ENCODE results near the gene GFRA1. TPM values are rescaled to one million over a fixed set of nuclear protein-coding genes. Genes with fewer than 3 reads are reported as not detected.

Gene GFRA1
- total RNA-seq, 1 donor, result under 0.01 TPM

DNA sequence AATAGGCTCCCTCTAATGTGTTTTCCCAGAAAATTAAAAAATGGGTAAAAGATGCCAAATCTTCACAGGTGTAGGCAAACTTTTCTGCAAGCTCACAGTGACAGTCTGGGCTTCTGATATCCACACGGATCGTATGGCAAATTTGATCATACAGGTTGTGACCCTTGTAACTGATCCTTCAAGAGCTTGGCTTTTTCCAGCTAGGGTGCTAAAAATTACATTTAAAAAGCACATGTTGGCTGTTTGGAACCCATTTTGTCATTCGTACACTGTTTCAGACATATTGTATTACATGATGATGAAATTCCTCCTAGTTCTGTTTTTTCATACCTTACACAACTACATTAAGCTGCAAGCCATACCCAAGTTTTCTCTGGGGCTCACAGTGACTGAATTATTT lies 138.7 kb downstream of the GFRA1 start:
- no peak for DNase-seq (ENCODE audit: low read depth in 2 of 3, low spot score in 2 of 3)

- DNase-seq (ENCODE audit: low read depth in 2 of 3, low spot score in 2 of 3), result no peak
These were observed 139.4 kb downstream of the GFRA1 start for GRCh38 chr10:116133634-116134033.

DNA sequence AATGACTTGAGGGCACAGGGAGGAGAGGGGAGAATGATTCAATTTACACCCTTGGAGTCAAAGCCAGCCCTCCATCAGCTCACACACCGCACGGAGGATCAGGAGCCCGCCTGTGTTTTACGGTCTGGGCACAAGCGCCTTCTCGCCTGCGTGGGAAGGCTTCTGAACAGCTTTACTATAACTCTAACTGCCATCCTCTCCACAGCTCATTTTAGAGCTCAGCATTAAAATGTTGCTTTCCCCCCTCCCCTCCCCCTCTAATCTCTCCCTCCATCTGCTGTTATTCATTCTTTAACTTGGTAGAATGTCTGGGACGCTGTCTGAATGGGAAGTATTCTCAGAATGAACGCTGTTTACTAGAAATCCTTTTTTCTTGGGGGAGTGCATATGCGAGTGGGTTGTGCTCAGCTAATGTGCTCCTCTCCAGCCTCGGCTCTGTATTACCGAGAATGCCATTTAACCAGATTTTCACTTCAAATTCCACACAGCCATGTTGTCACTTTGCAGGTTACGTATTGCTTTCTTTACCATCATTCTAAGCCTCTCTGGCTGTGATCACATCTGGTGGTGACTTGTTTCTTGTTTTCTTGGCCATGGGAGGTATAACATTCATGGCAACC lies 140.1 kb downstream of the GFRA1 start:
- DNase-seq (ENCODE audit: low read depth in 2 of 3, low spot score in 2 of 3), result no peak

DNA sequence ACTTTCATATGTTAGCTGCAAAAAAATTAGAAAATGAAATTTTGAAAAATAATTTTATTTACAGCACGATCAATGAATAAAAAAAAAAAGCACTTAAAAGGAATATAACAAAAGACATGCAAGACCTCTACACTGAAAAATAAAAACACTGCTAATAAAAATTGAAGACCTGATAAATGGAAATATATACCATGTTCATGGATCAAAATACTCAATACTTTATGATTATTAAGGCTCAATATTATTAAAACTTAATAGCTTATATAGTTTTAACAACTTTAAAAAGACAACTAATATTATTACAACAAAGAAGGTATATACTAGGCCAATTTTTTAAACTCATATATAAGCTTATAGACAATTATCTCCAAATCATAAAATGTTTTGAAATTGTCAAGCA lies 143.0 kb downstream of the GFRA1 start:
- DNase-seq (ENCODE audit: low read depth in 2 of 3, low spot score in 2 of 3), result no peak

DNA sequence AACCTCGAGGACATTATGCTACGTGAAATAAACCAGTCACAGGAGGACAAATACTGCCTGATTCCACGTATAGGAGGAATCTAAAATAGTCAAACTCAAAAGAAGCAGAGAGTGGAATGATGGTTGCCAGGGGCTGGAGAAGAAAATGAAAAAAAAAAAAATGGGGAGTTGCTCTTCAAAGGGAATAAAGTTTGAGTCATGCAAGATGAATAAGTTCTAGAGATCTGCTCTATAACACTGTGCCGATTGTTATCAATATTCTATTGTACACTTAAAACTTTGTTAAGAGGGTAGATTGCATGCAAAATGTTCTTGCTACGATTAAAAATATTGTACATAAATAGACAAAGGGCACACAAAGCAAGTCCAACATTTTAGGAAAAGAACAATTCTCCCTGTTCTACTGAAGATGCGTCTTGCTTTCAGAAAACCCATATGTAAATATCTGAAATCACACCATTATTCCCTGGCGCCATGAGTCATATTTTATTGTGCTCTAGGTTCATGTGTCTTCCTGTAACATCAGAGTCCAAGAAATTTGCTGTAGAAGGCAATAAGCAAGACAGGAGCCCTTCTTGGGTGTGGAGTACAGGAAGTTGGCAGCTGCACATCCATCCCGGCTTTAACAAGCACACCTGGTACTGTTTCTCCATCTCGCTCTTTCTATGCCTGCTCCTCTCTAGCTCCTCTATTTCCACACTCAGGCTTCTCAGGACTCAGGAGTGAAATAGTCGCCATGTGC lies 145.9 kb downstream of the GFRA1 start:
- no peak for DNase-seq (ENCODE audit: low read depth in 2 of 3, low spot score in 2 of 3)

GRCh38 chr10:116126239-116126638 lies 146.8 kb downstream of the GFRA1 start:
- DNase-seq (ENCODE audit: low read depth in 2 of 3, low spot score in 2 of 3), result no peak

- no peak for DNase-seq (ENCODE audit: low read depth in 2 of 3, low spot score in 2 of 3)
These were observed 147.8 kb downstream of the GFRA1 start for GRCh38 chr10:116125180-116125579.

- DNase-seq (ENCODE audit: low read depth in 2 of 3, low spot score in 2 of 3), result no peak
These were observed 148.2 kb downstream of the GFRA1 start for GRCh38 chr10:116124777-116125176.

- DNase-seq (ENCODE audit: low read depth in 2 of 3, low spot score in 2 of 3), result no peak
These were observed 150.3 kb downstream of the GFRA1 start for GRCh38 chr10:116122664-116123063.

DNA sequence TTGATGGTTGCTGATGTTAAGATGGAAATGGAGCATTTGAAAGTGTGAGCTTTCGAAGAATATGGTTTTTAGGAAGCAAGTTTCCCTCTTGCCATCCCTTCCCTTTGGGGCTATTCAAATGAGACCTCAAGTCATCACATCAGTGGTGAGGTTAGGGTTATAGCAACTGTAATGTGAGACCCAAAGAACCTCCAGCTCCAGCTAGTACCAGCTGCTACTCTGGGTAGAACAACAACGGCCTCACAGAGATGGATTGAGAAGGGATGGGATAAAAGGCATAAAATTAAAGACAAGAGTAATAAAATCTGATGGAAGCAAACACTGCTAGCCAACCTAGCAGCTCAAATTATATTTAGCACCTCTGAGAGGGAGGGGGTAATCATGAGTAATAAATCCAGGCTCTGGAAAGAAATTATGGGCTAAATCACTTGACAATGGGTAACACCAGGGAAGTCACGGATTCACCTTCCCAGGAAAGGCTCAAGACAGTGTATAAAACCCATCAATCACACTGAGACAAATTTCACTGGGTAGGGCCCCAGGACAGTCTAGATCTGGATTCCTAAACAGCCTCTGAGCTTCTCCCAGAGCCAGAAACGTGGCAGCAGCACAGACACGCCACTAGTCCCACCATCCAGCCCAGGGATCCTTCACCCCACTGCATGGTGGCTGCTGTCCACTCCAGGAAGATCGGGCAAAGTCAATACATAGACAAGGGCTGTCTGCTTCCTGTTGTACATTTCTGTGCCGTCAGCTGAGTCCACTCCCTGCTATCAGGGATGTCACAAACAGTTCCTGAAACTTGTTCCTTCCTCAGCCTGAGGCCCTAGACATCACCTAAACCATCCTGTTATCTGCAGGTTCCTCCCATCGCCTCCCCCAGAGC lies 151.1 kb downstream of the GFRA1 start:
- DNase-seq (ENCODE audit: low read depth in 2 of 3, low spot score in 2 of 3), result no peak

DNA sequence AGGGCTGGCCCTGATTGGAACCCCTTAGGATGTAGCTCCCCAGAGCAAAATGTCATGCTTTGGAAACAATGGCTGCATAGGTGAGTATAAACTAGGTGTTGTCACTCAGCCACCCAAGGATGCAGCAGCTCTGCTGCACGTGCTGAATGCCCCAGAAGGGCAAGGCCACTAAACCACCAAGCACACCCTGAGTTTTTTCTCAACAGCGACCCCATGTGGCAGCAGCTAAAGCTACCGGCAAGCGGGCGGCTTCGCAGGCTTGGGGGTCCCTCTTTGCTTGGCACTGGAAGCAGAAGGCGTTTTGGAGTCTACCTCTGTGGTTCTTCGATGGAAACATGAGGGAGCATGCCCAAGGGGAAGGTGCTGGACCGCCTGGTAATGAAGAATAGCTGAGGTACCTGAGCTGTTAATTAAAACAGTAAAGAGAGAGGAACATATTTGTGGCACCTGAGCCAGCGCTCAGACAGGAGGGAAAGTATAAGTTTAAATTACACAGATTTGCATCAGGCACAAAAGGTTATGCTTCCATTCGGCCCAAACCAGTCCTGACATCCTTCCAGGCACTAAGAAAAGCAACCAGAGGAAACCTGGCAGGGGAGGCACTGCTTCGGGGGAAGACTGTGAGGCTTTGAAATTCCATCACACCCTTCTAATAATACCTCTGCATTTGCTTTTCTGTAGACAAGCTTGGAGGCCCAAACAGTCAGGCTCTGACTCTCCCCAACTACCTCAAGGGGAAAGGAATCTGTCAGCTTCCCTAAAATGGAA lies 152.1 kb downstream of the GFRA1 start:
- peak in 1 of 3 donors; percentile 1 for DNase-seq (ENCODE audit: low read depth in 2 of 3, low spot score in 2 of 3)

- no peak for DNase-seq (ENCODE audit: low read depth in 2 of 3, low spot score in 2 of 3)
These were observed 154.2 kb downstream of the GFRA1 start for GRCh38 chr10:116118847-116119246.

GRCh38 chr10:116115797-116116196 lies 157.2 kb downstream of the GFRA1 start:
- DNase-seq (ENCODE audit: low read depth in 2 of 3, low spot score in 2 of 3), result no peak

DNA sequence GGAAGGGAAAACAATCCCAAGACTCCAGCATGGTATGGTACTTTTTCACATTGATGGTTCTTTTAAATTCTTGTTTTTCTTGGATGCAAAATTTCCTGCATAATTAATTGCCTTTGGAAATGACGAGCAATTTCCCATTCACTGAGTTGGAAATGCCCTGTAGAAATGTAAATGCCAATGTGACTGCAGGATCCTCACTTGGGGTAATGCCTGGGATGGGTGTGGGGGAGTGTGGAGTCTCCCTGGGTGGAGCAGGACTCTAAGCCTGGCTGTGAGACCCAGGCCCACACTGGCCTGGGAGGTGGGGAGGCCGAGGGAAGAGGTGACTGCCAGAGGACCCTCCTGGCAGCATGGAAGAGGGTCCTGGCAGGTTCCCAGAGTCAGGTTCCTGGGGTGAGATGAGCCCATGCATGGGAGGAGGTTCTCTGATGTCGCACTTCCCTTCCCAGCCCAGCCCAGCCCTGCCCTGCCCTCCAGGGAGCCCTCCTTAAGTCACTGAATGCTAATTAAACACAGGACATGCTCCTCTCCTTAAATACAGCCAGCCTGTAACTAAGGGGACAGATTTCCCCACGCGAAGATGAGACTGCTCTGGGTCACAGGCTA lies 157.9 kb downstream of the GFRA1 start:
- DNase-seq (ENCODE audit: low read depth in 2 of 3, low spot score in 2 of 3), result no peak

DNA sequence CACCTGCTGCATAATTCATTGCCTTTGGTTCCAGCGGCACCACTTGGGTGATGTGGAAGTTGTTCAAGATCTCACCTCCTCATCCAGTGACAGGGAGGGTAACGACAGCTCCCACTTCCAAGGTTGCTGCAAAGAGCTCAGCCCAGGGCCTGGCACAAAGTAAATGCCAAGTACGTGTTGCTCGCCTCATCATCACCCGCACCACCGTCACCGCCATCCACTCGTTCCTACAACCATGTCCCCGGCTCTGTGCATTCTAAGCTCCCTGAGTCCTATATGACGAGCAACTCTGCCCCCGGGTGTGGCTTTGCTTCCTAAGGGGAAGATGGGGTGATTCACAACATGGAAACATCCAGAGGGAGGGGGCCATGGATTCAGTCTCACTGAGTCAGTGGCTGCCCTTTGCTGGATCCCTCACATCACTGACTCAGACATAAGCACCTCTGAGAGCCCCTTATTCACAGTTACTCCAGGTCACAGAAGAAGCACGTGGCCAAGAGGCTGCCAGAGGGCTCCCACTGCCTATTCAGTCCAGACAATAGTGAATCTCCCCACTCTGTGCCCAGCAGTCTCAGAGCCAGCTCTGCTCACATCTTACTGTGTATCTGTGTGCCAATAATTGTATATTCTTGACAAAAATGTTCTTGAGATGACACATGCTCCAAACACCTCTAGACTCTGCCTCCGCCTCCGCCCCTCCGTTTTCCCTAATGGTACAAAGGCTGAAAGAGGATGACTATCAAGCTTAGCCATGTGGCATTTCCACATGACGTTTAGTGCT lies 159.1 kb downstream of the GFRA1 start:
- DNase-seq (ENCODE audit: low read depth in 2 of 3, low spot score in 2 of 3), result no peak

DNA sequence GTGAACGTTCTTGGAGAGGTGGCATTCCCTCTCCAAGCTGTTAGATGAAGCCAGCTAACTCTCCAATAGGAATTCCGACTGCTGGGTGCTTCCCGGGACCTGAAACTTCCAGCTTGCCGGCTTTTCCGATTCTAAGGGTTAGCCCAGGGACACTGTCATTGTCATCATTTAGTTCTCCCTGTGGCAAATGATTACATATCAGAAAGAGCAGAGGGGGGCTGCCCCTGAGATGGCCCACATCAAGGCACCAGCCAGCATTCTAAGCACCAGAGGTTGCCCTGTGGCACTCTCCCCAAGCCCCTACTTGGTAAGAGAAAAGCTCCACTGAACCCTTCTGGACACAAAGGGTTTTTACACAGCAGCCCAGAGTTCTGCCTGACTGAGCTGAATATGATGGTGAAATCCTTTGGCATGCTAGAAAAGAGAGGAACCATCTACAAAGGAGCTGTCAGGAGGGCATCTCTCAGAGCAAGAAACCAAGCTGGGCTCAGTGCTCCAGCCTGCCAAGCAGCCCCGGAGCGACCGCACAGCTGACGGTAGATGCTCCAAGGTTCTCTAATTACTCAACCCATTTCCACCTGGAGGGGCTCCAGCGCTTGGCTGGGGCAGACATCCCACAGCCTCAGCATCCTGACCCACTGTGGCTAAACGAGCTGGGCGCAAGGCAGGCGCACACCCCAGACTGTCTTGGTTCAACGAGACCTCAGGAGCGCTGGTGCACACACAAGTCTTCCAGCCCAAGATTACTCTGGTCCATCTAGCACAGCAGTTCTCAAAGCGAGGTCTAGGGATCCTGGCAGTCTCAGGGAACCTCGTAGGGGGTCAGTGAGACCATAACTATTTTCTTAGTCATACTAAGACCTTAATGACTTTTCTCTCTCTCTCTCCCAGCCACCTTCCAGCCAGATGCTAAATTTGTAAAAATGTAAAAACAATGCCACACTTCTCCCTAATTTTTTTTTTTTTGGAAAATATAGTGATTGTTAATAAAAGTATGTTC lies 160.5 kb downstream of the GFRA1 start:
- no peak for DNase-seq (ENCODE audit: low read depth in 2 of 3, low spot score in 2 of 3)

GRCh38 chr10:116111483-116112095 lies 161.4 kb downstream of the GFRA1 start:
- DNase-seq (ENCODE audit: low read depth in 2 of 3, low spot score in 2 of 3), result no peak

- no peak for DNase-seq (ENCODE audit: low read depth in 2 of 3, low spot score in 2 of 3)
These were observed 162.3 kb downstream of the GFRA1 start for GRCh38 chr10:116110736-116111135.

Data from hematopoietic multipotent progenitor cell (in vitro differentiated cells).